Prostate gland (tissue), 2 donors: ENCODE data around the gene RNASE1.

Experiments used
- POLR2A ChIP-seq: fragments of 450-650 bp; IDR thresholded peaks from one replicate; pipeline ENCODE4 v1.6.1; 2016; ENCODE audit warnings: antibody characterized with exemption, mild to moderate bottlenecking
- TF ChIP-seq, protein P1 (sequence below), 4 experiments: fragments of 200-600 bp in 2 of 4; fragments of 450-650 bp in 2 of 4; sonication (generic) in 2 of 4; IDR thresholded peaks; 1 replicate in 3 of 4; 2 replicates in 1 of 4; pipeline ENCODE4 v1.5.1; 2016 to 2019; ENCODE audit warnings: antibody characterized with exemption in 4 of 4, mild to moderate bottlenecking in 2 of 4, moderate library complexity in 2 of 4

GRCh38 chr14:20775901-20776300, 26.7 kb downstream of the RNASE1 start:
- TF ChIP-seq, protein P1, sequence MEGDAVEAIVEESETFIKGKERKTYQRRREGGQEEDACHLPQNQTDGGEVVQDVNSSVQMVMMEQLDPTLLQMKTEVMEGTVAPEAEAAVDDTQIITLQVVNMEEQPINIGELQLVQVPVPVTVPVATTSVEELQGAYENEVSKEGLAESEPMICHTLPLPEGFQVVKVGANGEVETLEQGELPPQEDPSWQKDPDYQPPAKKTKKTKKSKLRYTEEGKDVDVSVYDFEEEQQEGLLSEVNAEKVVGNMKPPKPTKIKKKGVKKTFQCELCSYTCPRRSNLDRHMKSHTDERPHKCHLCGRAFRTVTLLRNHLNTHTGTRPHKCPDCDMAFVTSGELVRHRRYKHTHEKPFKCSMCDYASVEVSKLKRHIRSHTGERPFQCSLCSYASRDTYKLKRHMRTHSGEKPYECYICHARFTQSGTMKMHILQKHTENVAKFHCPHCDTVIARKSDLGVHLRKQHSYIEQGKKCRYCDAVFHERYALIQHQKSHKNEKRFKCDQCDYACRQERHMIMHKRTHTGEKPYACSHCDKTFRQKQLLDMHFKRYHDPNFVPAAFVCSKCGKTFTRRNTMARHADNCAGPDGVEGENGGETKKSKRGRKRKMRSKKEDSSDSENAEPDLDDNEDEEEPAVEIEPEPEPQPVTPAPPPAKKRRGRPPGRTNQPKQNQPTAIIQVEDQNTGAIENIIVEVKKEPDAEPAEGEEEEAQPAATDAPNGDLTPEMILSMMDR (IDR thresholded peaks at IDR 0.05): no peak
- no peak for TF ChIP-seq POLR2A
